Esophagus squamous epithelium (tissue), 4 donors: Measurements from ENCODE around the gene PTH2.

Source experiments
- POLR2A ChIP-seq, 4 donors: fragments of 450-650 bp; IDR thresholded peaks; one replicate each; pipeline ENCODE4 v1.6.1; 2017; ENCODE audit warnings: antibody characterized with exemption in 4 of 4, mild to moderate bottlenecking in 4 of 4, moderate library complexity in 3 of 4
- TF ChIP-seq, protein P1 (sequence below), 6 experiments: fragments of 450-650 bp in 4 of 6; fragments of 200-600 bp in 2 of 6; sonication (generic) in 2 of 6; IDR thresholded peaks; one replicate each; pipeline ENCODE4 v1.5.1; 2016 to 2019; ENCODE audit warnings: antibody characterized with exemption in 6 of 6, mild to moderate bottlenecking in 4 of 6, moderate library complexity in 4 of 6

DNA sequence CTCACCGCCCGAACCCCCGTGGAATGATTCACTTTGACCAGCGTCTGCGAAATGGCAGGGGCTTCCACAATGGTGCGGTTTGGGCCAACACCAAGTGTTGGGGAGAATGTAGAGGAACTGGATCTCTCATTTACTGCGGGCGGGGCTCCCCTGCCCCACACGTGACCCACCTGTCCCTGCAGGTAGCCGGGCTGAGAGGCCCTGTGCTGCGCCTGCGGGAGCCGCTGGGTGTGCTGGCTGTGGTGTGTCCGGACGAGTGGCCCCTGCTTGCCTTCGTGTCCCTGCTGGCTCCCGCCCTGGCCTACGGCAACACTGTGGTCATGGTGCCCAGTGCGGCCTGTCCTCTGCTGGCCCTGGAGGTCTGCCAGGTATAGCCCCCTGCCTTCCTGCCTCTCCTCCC lies 45.0 kb upstream of the PTH2 start:
- TF ChIP-seq, protein P1, sequence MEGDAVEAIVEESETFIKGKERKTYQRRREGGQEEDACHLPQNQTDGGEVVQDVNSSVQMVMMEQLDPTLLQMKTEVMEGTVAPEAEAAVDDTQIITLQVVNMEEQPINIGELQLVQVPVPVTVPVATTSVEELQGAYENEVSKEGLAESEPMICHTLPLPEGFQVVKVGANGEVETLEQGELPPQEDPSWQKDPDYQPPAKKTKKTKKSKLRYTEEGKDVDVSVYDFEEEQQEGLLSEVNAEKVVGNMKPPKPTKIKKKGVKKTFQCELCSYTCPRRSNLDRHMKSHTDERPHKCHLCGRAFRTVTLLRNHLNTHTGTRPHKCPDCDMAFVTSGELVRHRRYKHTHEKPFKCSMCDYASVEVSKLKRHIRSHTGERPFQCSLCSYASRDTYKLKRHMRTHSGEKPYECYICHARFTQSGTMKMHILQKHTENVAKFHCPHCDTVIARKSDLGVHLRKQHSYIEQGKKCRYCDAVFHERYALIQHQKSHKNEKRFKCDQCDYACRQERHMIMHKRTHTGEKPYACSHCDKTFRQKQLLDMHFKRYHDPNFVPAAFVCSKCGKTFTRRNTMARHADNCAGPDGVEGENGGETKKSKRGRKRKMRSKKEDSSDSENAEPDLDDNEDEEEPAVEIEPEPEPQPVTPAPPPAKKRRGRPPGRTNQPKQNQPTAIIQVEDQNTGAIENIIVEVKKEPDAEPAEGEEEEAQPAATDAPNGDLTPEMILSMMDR (IDR thresholded peaks at IDR 0.05) = peak in 1 of 6 experiments; percentile 18
- peak in 1 of 4 donors; percentile 43 for TF ChIP-seq POLR2A (IDR thresholded peaks at IDR 0.05)
